AG08395 (cell line): ENCODE measurements around the gene ALX3.

Experiments used
- DNase-seq: peaks from one replicate; pipeline ENCODE4 v3.0.0; 2012; ENCODE audit warnings: mixed read lengths, low spot score

The ALX3 gene

GRCh38 chr1:110070671-110071242 lies at the start of gene ALX3:
Gene ALX3, minus strand, starts transcription at chr1:110070672. Its CDS starts 60 bp downstream, at chr1:110070612.
- DNase-seq, result no peak

GRCh38 chr1:110119843-110120242 lies 49.4 kb upstream of the ALX3 start:
- DNase-seq, result no peak

- peak; percentile 26 for DNase-seq
Observed at GRCh38 chr1:110118636-110119396, 48.3 kb upstream of the ALX3 start.

- no peak for DNase-seq
Observed at GRCh38 chr1:110114784-110115183, 44.3 kb upstream of the ALX3 start.

GRCh38 chr1:110114173-110114572 lies 43.7 kb upstream of the ALX3 start:
- DNase-seq, result no peak

- no peak for DNase-seq
Observed at GRCh38 chr1:110113551-110113950, 43.1 kb upstream of the ALX3 start.

GRCh38 chr1:110112656-110113055 lies 42.2 kb upstream of the ALX3 start:
- DNase-seq, result no peak

DNA sequence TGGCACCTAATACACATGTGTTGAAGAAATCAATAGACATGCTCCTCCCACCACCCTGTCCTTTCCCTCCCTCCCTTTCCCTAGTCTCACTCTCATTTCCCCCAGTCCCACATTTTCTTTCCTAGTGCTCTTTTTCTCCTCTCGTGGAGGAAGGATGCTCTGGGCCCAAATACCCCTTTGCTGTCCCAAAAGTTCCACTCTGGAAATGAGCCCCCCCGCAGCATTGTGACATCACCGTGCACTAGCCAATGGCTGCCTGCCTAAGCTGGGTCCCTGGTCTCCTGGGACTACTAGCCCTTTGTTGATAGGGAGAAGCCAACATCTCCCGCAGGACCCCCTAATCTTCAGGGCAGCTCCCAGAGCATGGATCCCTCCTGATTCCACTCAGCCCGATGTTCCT lies 41.7 kb upstream of the ALX3 start, which contains the start of gene UBL4B:
Gene UBL4B, plus strand, starts transcription at position 301 of the 400 bp plus-strand sequence. Its CDS starts 92 bp downstream, at position 393.
- no peak for DNase-seq

DNA sequence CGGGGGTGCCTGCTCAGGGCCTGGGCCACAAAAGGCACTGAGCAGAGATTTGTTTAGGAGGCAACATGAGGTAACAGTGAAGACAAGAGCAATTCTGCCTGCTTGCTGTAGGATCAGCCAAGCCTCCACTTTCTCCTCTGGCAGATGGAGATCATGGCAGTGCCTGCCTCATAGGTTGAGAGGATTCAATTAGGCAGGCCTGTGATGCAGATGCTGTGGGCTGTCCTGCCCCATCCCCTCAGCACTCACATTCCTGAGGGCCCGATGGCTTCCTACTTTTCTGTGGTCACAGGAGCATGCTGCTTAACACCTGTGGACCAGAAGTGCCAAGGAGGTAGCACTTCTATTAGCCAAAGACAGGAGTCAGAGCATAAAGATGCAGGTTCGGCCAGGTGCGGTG lies 40.6 kb upstream of the ALX3 start:
- no peak for DNase-seq

GRCh38 chr1:110107867-110108469 lies 37.5 kb upstream of the ALX3 start:
- no peak for DNase-seq

GRCh38 chr1:110106013-110106941 lies 35.8 kb upstream of the ALX3 start:
- DNase-seq, result peak; percentile 90

DNA sequence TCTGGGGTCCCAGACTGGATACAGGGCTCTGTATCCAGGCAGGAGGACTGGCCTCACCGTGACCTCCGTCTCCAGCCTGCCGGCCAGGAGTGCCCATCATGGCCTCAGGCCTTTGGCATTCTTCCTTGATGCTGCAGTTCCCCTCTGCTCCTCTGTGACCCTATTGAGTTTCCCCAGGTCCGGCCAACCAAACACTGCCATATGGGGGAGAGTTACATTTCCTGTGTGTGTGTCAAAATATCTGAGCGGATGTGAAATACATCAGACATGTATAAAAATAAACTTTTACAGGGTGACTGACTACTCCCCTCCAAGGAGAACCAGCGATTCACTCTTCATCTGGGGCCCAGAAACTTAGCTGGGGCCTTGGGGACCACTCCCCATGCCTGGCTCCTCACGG lies 31.6 kb upstream of the ALX3 start:
- DNase-seq, result no peak

DNA sequence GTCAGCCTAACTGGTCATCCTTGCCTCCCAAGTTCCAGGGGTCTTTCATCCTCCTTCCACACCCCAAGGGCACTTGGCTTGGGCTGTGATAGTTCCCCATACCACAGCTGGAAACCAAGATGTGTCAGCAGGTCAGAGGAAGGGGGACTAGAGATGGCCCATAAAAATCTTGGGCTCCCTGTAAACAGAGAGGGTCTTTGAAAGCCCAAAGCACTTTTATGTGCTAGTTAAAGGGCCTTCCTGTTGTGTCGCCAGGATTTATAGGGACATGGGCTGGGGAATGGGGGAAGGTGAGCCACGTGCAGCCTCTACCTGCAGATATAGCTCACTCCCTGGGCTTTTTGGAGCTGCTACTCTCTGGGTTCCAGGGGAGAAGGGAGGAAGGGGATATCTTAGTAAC lies 29.9 kb upstream of the ALX3 start:
- DNase-seq, result no peak

- no peak for DNase-seq
Observed at GRCh38 chr1:110098222-110099026, 28.0 kb upstream of the ALX3 start.

GRCh38 chr1:110097507-110098221 lies 27.2 kb upstream of the ALX3 start:
- no peak for DNase-seq

DNA sequence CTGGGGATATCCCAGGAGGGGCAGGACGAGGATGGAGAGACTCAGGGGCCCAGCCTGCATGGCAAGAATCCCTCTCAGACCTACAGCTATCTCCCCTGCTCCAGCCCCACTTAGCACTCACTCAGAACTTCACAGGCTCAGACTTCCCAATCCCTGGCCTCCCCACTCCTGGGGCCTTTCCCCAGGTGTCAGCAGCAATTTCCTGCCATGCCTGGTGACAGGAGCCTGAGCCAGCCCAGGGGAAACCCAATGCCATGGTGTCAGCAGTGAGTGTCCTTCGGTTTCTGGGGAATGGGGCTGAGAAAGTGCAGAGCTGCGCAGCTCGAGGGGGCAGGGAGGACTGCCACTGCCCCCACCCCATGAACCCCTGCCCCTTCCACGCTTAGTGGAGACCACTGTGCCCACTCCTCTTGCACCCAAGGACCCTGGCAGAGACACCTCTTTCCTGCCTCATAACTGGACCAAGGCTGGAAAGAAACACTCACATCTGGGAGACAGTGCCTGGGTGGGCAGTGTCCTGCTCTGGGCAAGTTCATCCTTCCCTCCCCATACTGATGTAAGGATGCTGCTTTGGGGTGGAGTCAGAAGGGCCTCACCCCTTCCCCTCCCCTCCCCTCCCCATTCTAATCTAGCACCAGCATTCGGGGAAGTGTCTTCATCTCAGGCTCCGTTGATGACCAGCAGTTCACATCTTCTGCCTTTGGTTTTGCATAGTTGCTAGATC lies 24.6 kb upstream of the ALX3 start:
- no peak for DNase-seq

DNA sequence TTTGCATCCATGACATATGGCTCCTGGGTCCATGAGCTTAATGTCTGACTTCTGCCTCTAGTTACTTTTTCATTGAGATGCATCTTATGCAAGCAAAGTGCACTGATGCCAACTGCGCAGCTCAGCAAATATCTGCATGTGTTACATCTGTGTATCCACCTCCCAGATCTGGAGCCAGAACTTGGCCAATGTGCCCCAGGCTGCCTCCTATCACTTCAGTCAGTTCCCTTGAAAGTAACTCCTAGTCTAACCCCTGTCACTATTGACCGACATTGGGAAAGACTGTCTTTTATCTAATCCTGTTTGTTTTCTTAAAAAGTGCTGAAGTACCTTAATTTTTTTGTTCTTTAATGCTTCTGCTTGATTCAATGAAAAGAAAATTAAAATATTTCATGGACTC lies 22.5 kb upstream of the ALX3 start:
- DNase-seq, result no peak

- no peak for DNase-seq
Observed at GRCh38 chr1:110091791-110092190, 21.3 kb upstream of the ALX3 start.

DNA sequence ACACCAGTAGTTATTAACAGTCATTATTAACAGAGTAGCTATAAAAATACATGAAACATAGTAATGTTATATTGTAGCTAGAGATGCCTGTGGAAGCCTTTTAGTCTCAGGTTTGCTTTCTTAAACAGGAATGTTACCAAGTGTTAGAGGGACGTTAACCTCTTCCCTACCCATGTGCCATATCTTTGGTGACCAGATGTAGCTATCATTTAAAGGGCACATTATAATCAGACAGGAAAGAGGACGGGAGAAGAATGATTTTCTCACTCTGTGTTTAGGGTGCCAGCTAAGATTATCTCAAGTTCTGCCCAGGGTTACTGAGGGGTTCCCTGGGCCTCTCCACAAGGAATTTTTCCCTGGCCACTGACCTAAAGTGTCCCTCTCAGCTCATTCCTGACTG lies 20.9 kb upstream of the ALX3 start:
- no peak for DNase-seq
